K562 (cell line): ENCODE measurements around the gene SLC48A1. TPM values are rescaled to one million over a fixed set of nuclear protein-coding genes. Genes with fewer than 3 reads are reported as not detected.

ENCODE experiments used
- CREM ChIP-seq: IDR thresholded peaks from 2 replicates; pipeline ENCODE4 v1.6.1; 2014; ENCODE audit warnings: antibody characterized with exemption, low read depth
- CTBP1 ChIP-seq: fragments of 450-650 bp; IDR thresholded peaks from 2 replicates; pipeline ENCODE4 v1.6.1; 2016; ENCODE audit warnings: borderline replicate concordance
- HNRNPUL1 ChIP-seq: fragments of 200-400 bp; formaldehyde crosslinking; IDR thresholded peaks from 2 replicates; pipeline ENCODE4 v1.6.1; 2017; ENCODE audit warnings: low read length
- KDM4B ChIP-seq, 2 experiments: fragments of 450-650 bp in 1 of 2; sonication (generic) in 1 of 2; IDR thresholded peaks; 2 replicates each; pipeline ENCODE4 v1.6.1; 2016 to 2017; ENCODE audit warnings: borderline replicate concordance in 2 of 2, antibody characterized with exemption in 1 of 2, low read depth in 1 of 2, mild to moderate bottlenecking in 1 of 2
- KLF13 ChIP-seq: fragments of 450-650 bp; IDR thresholded peaks from 2 replicates; pipeline ENCODE4 v1.6.1; 2016; ENCODE audit warnings: missing genetic modification characterization, low read depth, mild to moderate bottlenecking, missing compliant biosample characterization, moderate library complexity, borderline replicate concordance
- MYC ChIP-seq, 2 experiments: fragments of 250-450 bp in 1 of 2; sonication (Bioruptor Pico) in 1 of 2; IDR thresholded peaks; 2 replicates each; pipeline versions ENCODE4 v1.5.1 to v1.6.1; 2012 to 2021; ENCODE audit warnings: low read depth in 2 of 2, borderline replicate concordance in 1 of 2, improper control_type of control experiment in 1 of 2, low read length in 1 of 2, mild to moderate bottlenecking in 1 of 2, moderate library complexity in 1 of 2
- NEUROD1 ChIP-seq: fragments of 150-350 bp; IDR thresholded peaks from 2 replicates; pipeline ENCODE4 v1.6.1; 2014; ENCODE audit warnings: borderline replicate concordance, low read length, low read depth; ENCODE audit not compliant: partially characterized antibody
- SMAD4 ChIP-seq: fragments of 250-450 bp; sonication (Bioruptor Pico); conservative IDR thresholded peaks from 2 replicates; pipeline ENCODE4 v1.8.0; 2021; ENCODE audit warnings: inconsistent platforms, mild to moderate bottlenecking, moderate library complexity
- SMARCA5 ChIP-seq: fragments of 450-650 bp; IDR thresholded peaks from 2 replicates; pipeline ENCODE4 v1.6.1; 2016
- SREBF2 ChIP-seq: sonication (generic); formaldehyde crosslinking; IDR thresholded peaks from 2 replicates; pipeline ENCODE4 v1.4.0; 2020; ENCODE audit warnings: mild to moderate bottlenecking, missing genetic modification reagents
- SRF ChIP-seq, 2 experiments: fragments of 250-450, 450-650 bp in 1 of 2; sonication (Bioruptor Pico) in 1 of 2; sonication (generic) in 1 of 2; formaldehyde crosslinking; IDR thresholded peaks; 2 replicates each; pipeline versions ENCODE4 v1.5.0 to v1.5.1; 2020 to 2022; ENCODE audit warnings: mild to moderate bottlenecking in 1 of 2, missing genetic modification reagents in 1 of 2
- TCFL5 ChIP-seq: fragments of 250-450 bp; sonication (Bioruptor Pico); conservative IDR thresholded peaks from 2 replicates; pipeline ENCODE4 v1.6.1; 2021; ENCODE audit warnings: mild to moderate bottlenecking, moderate library complexity, matching md5 sums
- ZNF217 ChIP-seq: sonication (generic); formaldehyde crosslinking; IDR thresholded peaks from 2 replicates; pipeline ENCODE4 v1.8.0; 2022; ENCODE audit warnings: mild to moderate bottlenecking, missing genetic modification reagents
- ZNF232 ChIP-seq: sonication (generic); formaldehyde crosslinking; IDR thresholded peaks from 2 replicates; pipeline ENCODE4 v1.8.0; 2022; ENCODE audit warnings: mild to moderate bottlenecking, missing genetic modification reagents
- polyA plus RNA-seq, 8 experiments: library from polyadenylated mRNA; depleted of rRNA in 4 of 8; stranded (reverse) in 5 of 8; unstranded in 3 of 8; fragments of >200 nt; fragmentation: Nextera tagmentation in 2 of 8; fragmentation: Illumina TruSeq in 1 of 8; extraction: Ambion mirVana in 2 of 8; extraction: Trizol in 1 of 8; gene quantifications; 2 replicates each; pipeline versions ENCODE4 v1.2.1 to v1.2.3, GENCODE V29; 2011 to 2014; ENCODE audit warnings: inconsistent platforms in 1 of 8, missing spikeins in 1 of 8
- total RNA-seq, 7 experiments: library from RNA; depleted of rRNA in 6 of 7; stranded (reverse); fragments of >200 nt in 6 of 7; fragmentation: Illumina TruSeq in 2 of 7; extraction: Trizol in 2 of 7; gene quantifications; 2 replicates each; pipeline versions ENCODE4 v1.2.1 to v1.2.3, GENCODE V29; 2011 to 2021; ENCODE audit warnings: low replicate concordance in 1 of 7
- TF ChIP-seq, protein P1 (sequence below): fragments of 450-650 bp; formaldehyde crosslinking; IDR thresholded peaks from 2 replicates; pipeline ENCODE4 v1.4.0; 2022; ENCODE audit warnings: missing genetic modification characterization
- TF ChIP-seq, protein P2 (sequence below), 2 experiments: fragments of 200-800 bp in 1 of 2; sonication (Bioruptor generic) in 1 of 2; sonication (generic) in 1 of 2; formaldehyde crosslinking in 1 of 2; IDR thresholded peaks in 1 of 2; conservative IDR thresholded peaks in 1 of 2; 2 replicates each; pipeline versions ENCODE4 v1.5.0 to v1.6.1; 2016 to 2020; ENCODE audit warnings: missing compliant biosample characterization in 1 of 2, missing genetic modification characterization in 1 of 2, missing genetic modification reagents in 1 of 2
- TF ChIP-seq, protein P3 (sequence below), 2 experiments: IDR thresholded peaks; 2 replicates each; pipeline ENCODE4 v1.6.1; 2011; ENCODE audit warnings: borderline replicate concordance in 1 of 2, control low read depth in 1 of 2, low read depth in 1 of 2, low read length in 1 of 2, mild to moderate bottlenecking in 1 of 2, mixed read lengths in 1 of 2, moderate library complexity in 1 of 2; ENCODE audit not compliant: insufficient read depth in 1 of 2, insufficient read length in 1 of 2, poor library complexity in 1 of 2, severe bottlenecking in 1 of 2; ENCODE audit errors: extremely low read depth in 1 of 2

Gene SLC48A1
- total and polyA plus RNA-seq, 9 of the 15 experiments (the other 6 are each of a cell fraction or from before 2014, with no cell fraction given), result 10.7 to 37.5 (median 18.7) TPM

DNA sequence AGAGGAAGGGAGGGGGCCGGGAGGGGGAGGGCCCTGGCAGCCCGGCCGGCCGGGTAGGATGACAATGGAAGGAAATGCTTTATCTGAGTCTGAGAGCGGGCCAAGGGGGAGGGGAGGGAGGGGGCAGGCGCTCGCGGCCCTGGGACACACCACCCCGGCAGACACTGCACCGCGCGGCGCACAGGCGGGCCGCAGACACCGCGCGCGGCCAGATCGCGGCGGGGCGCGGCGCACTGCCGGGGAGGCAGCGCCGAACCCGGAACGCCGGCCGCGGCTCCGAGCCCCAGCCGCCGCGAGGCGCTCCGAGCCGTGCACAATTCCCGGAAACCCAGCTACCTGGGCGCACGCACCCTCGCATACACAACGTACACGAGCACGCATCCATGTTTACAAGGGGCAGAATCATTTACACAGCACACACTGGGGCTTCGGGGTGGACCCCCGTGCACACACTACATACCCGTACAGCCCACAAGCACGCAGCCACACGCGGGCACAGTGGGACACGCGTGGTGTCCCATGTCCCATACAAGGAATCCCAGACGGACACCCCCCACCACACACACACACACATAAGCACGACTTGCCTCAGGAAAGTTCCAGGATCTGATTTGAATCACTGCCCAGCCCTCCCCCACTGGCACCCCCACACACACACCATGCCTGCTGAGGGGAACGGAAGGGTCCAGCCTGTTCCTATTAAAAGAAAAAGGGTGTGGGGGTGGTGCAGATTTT is 47.0 kb downstream of the SLC48A1 start, which contains the start of gene HDAC7 (continued):
- TF ChIP-seq SMARCA5, result peak; percentile 83
- TF ChIP-seq, protein P1, sequence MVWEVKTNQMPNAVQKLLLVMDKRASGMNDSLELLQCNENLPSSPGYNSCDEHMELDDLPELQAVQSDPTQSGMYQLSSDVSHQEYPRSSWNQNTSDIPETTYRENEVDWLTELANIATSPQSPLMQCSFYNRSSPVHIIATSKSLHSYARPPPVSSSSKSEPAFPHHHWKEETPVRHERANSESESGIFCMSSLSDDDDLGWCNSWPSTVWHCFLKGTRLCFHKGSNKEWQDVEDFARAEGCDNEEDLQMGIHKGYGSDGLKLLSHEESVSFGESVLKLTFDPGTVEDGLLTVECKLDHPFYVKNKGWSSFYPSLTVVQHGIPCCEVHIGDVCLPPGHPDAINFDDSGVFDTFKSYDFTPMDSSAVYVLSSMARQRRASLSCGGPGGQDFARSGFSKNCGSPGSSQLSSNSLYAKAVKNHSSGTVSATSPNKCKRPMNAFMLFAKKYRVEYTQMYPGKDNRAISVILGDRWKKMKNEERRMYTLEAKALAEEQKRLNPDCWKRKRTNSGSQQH, result 0 out of 2 replicates have a peak, but pooled peaks have one; percentile 38
- peak; percentile 67 for TF ChIP-seq MYC (IDR thresholded peaks at IDR 0.05; ENCODE audit: low read depth, low read length)
- TF ChIP-seq MYC (CRISPR knock-in tag; IDR thresholded peaks at IDR 0.05; ENCODE audit: borderline replicate concordance, low read depth), result peak; percentile 28; the same call in 1 of the 2 replicates
- no peak for TF ChIP-seq ZNF217 (CRISPR knock-in tag)
- TF ChIP-seq, protein P2, sequence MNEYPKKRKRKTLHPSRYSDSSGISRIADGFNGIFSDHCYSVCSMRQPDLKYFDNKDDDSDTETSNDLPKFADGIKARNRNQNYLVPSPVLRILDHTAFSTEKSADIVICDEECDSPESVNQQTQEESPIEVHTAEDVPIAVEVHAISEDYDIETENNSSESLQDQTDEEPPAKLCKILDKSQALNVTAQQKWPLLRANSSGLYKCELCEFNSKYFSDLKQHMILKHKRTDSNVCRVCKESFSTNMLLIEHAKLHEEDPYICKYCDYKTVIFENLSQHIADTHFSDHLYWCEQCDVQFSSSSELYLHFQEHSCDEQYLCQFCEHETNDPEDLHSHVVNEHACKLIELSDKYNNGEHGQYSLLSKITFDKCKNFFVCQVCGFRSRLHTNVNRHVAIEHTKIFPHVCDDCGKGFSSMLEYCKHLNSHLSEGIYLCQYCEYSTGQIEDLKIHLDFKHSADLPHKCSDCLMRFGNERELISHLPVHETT (CRISPR knock-in tag; conservative IDR thresholded peaks at IDR 0.05 in 1 of 2, IDR thresholded peaks at IDR 0.05 in 1 of 2), result peak in 1 of 2 experiments; percentile 45; a peak in 1 of 4 replicates
- TF ChIP-seq NEUROD1, result no peak
- 0 out of 4 replicates have a peak, but pooled peaks of 1 of the 2 experiments have one; percentile 49 for TF ChIP-seq KDM4B (IDR thresholded peaks at IDR 0.05; ENCODE audit: borderline replicate concordance in 2 of 2, low read depth in 1 of 2)
- peak; percentile 87 for TF ChIP-seq SMAD4
- no peak for TF ChIP-seq KLF13
- TF ChIP-seq CREM, result peak; percentile 40; the same call in 1 of the 2 replicates
- no peak for TF ChIP-seq TCFL5 (CRISPR knock-in tag)
- TF ChIP-seq, protein P3, sequence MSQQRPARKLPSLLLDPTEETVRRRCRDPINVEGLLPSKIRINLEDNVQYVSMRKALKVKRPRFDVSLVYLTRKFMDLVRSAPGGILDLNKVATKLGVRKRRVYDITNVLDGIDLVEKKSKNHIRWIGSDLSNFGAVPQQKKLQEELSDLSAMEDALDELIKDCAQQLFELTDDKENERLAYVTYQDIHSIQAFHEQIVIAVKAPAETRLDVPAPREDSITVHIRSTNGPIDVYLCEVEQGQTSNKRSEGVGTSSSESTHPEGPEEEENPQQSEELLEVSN (IDR thresholded peaks at IDR 0.05; ENCODE audit: borderline replicate concordance in 1 of 2, extremely low read depth in 1 of 2, insufficient read depth in 1 of 2, insufficient read length in 1 of 2, low read depth in 1 of 2, low read length in 1 of 2, poor library complexity in 1 of 2, severe bottlenecking in 1 of 2), result peak; percentile 30 to 54
- TF ChIP-seq CTBP1, result peak; percentile 91
- TF ChIP-seq ZNF232 (CRISPR knock-in tag), result no peak
- no peak for TF ChIP-seq HNRNPUL1
- no peak for TF ChIP-seq SREBF2
- TF ChIP-seq SRF (CRISPR knock-in tag; IDR thresholded peaks at IDR 0.05), result peak in 1 of 2 experiments; percentile 57; a peak in 1 of 4 replicates
